ENCODE results near the gene PCTP.
A peak's percentile ranks its signal among the peaks of the same experiment; 100 is the strongest.

The PCTP gene

GRCh38 chr17:55750750-55751657 is at the start of gene PCTP:
Gene PCTP (plus strand): TSS chr17:55751051. CDS start chr17:55751104, 53 bp downstream.
- DNase-seq: peak; percentile 69

GRCh38 chr17:55702150-55702549 is 48.7 kb upstream of the PCTP start:
- no peak for DNase-seq

GRCh38 chr17:55704401-55704800 is 46.5 kb upstream of the PCTP start:
- no peak for DNase-seq

- no peak for DNase-seq
Observed at GRCh38 chr17:55705847-55706246, 45.0 kb upstream of the PCTP start.

GRCh38 chr17:55706808-55707773 is 43.8 kb upstream of the PCTP start:
- no peak for DNase-seq

GRCh38 chr17:55708175-55708974 is 42.5 kb upstream of the PCTP start:
- DNase-seq: no peak

- no peak for DNase-seq
Observed at GRCh38 chr17:55709440-55709839, 41.4 kb upstream of the PCTP start.

- no peak for DNase-seq
Observed at GRCh38 chr17:55709984-55710383, 40.9 kb upstream of the PCTP start.

GRCh38 chr17:55710410-55710809 is 40.4 kb upstream of the PCTP start:
- DNase-seq: peak; percentile 11

- no peak for DNase-seq
Observed at GRCh38 chr17:55710829-55711496, 39.9 kb upstream of the PCTP start.

GRCh38 chr17:55717432-55717831 is 33.4 kb upstream of the PCTP start:
- no peak for DNase-seq

GRCh38 chr17:55717898-55718735 is 32.7 kb upstream of the PCTP start:
- peak; percentile 37 for DNase-seq

- no peak for DNase-seq
Observed at GRCh38 chr17:55720919-55721836, 29.7 kb upstream of the PCTP start.

GRCh38 chr17:55722016-55722736 is 28.7 kb upstream of the PCTP start:
- no peak for DNase-seq

GRCh38 chr17:55722742-55723487 is 27.9 kb upstream of the PCTP start, which contains the start of gene TMEM100:
Gene TMEM100 (minus strand): TSS chr17:55722864. CDS start chr17:55721070, 1,794 bp downstream.
- DNase-seq: no peak

- DNase-seq: no peak
Observed at GRCh38 chr17:55723488-55723848, 27.4 kb upstream of the PCTP start.

GRCh38 chr17:55726440-55726839 is 24.4 kb upstream of the PCTP start:
- DNase-seq: peak; percentile 20

- no peak for DNase-seq
Observed at GRCh38 chr17:55727275-55727674, 23.6 kb upstream of the PCTP start.

Data from NCI-H2171 treated with DMSO at 0.1 percent for 48 hours (cell line).